Lung microvascular endothelial cell (primary cell): Measurements from ENCODE around the gene TDRD9. TPM values are rescaled to one million over a fixed set of nuclear protein-coding genes. Genes with fewer than 3 reads are reported as not detected.

Experiments used
- DNase-seq, 2 donors: peaks; one replicate each; pipeline versions ENCODE4 v3.0.0 to v3.0.0-alpha.2; 2010; ENCODE audit warnings: low read depth in 2 of 2
- total RNA-seq: library from RNA; depleted of rRNA; stranded (reverse); fragments of >200 nt; gene quantifications from 2 replicates; pipeline ENCODE4 v1.2.1, GENCODE V29; 2014

TDRD9 gene
- total RNA-seq, 1 donor from 2014 or later = 0.99 TPM

GRCh38 chr14:103974575-103974974, 46.3 kb downstream of the TDRD9 start:
- no peak for DNase-seq

- peak; percentile 47 to 48 for DNase-seq
Observed at GRCh38 chr14:103980623-103981238, 52.5 kb downstream of the TDRD9 start.

- DNase-seq = no peak
Observed at GRCh38 chr14:103984196-103984595, 55.9 kb downstream of the TDRD9 start.

- DNase-seq = no peak
Observed at GRCh38 chr14:103989034-103989433, 60.8 kb downstream of the TDRD9 start.

GRCh38 chr14:103989964-103990363, 61.7 kb downstream of the TDRD9 start:
- DNase-seq = no peak

GRCh38 chr14:103994535-103995184, 66.4 kb downstream of the TDRD9 start:
- no peak for DNase-seq

- DNase-seq = no peak
Observed at GRCh38 chr14:103995876-103996275, 67.6 kb downstream of the TDRD9 start.

- DNase-seq = no peak
Observed at GRCh38 chr14:103997391-103997790, 69.1 kb downstream of the TDRD9 start.

GRCh38 chr14:103998027-103998426, 69.8 kb downstream of the TDRD9 start:
- no peak for DNase-seq

- DNase-seq = no peak
Observed at GRCh38 chr14:103999795-104000440, 71.7 kb downstream of the TDRD9 start.

GRCh38 chr14:104001003-104001402, 72.7 kb downstream of the TDRD9 start:
- DNase-seq = peak in 1 of 2 donors; percentile 51

GRCh38 chr14:104003616-104004015, 75.4 kb downstream of the TDRD9 start:
- no peak for DNase-seq

- DNase-seq = no peak
Observed at GRCh38 chr14:104004849-104005248, 76.6 kb downstream of the TDRD9 start.

- DNase-seq = no peak
Observed at GRCh38 chr14:104005489-104005888, 77.2 kb downstream of the TDRD9 start.

GRCh38 chr14:104007121-104007520, 78.9 kb downstream of the TDRD9 start:
- DNase-seq = no peak

GRCh38 chr14:104009297-104009696, 81.0 kb downstream of the TDRD9 start:
- DNase-seq = no peak

- DNase-seq = no peak
Observed at GRCh38 chr14:104011824-104012517, 83.7 kb downstream of the TDRD9 start.

GRCh38 chr14:104014764-104015163, 86.5 kb downstream of the TDRD9 start:
- no peak for DNase-seq

GRCh38 chr14:104016873-104017650, 88.8 kb downstream of the TDRD9 start:
- no peak for DNase-seq

GRCh38 chr14:104019029-104019428, 90.8 kb downstream of the TDRD9 start:
- DNase-seq = no peak

- DNase-seq = no peak
Observed at GRCh38 chr14:104019806-104020205, 91.5 kb downstream of the TDRD9 start.

GRCh38 chr14:104020471-104020870, 92.2 kb downstream of the TDRD9 start:
- DNase-seq = no peak
